Stomach (tissue), 9 donors: ENCODE data around the gene RHOT2. TPM values are rescaled to one million over a fixed set of nuclear protein-coding genes. Genes with fewer than 3 reads are reported as not detected.

ENCODE experiments used
- DNase-seq, 2 donors: peaks; one replicate each; pipeline versions ENCODE4 v3.0.0 to v3.0.0-alpha.2; 2013 to 2019
- H3K27ac ChIP-seq, 5 donors: fragments of 200-600 bp in 4 of 5; sonication (generic) in 4 of 5; one replicate each; pipeline ENCODE4 v1.5.1; 2013 to 2019; ENCODE audit warnings: mild to moderate bottlenecking in 1 of 5, moderate library complexity in 1 of 5
- H3K27me3 ChIP-seq, 3 donors: fragments of 200-600 bp; sonication (generic); one replicate each; pipeline ENCODE4 v1.5.1; 2017 to 2019; ENCODE audit warnings: mixed run types in 1 of 3
- H3K36me3 ChIP-seq, 4 donors: fragments of 200-600 bp; sonication (generic); 1 replicate in 3 of 4; 2 replicates in 1 of 4; pipeline ENCODE4 v1.5.1; 2016 to 2019
- H3K4me1 ChIP-seq, 4 donors: fragments of 200-600 bp; sonication (generic); one replicate each; pipeline ENCODE4 v1.5.1; 2016 to 2019
- H3K4me3 ChIP-seq, 4 donors: fragments of 200-600 bp; sonication (generic) in 3 of 4; one replicate each; pipeline ENCODE4 v1.5.1; 2016 to 2019; ENCODE audit warnings: mild to moderate bottlenecking in 1 of 4
- H3K9me3 ChIP-seq, 4 donors: fragments of 200-600 bp; sonication (generic); one replicate each; pipeline ENCODE4 v1.5.1; 2016 to 2019
- CTCF ChIP-seq, 7 experiments: fragments of 450-650 bp in 4 of 7; fragments of 200-600 bp in 3 of 7; sonication (generic) in 3 of 7; IDR thresholded peaks; one replicate each; pipeline ENCODE4 v1.5.1; 2016 to 2019; ENCODE audit warnings: antibody characterized with exemption in 7 of 7, control low read depth in 2 of 7, mild to moderate bottlenecking in 1 of 7
- EP300 ChIP-seq: sonication (generic); formaldehyde crosslinking; IDR thresholded peaks from one replicate; pipeline ENCODE4 v1.6.1; 2017; ENCODE audit warnings: antibody characterized with exemption
- POLR2A ChIP-seq, 4 donors: fragments of 450-650 bp; IDR thresholded peaks; one replicate each; pipeline ENCODE4 v1.6.1; 2016; ENCODE audit warnings: antibody characterized with exemption in 4 of 4, control low read depth in 2 of 4, mild to moderate bottlenecking in 1 of 4, moderate library complexity in 1 of 4
- POLR2AphosphoS5 ChIP-seq, 3 donors: sonication (generic); formaldehyde crosslinking; IDR thresholded peaks; one replicate each; pipeline ENCODE4 v1.6.1; 2016; ENCODE audit warnings: antibody characterized with exemption in 3 of 3
- WGBS, 5 donors: extraction: QIAGEN DNeasy Blood & Tissue Kit in 3 of 5; methylation state at CpG; one replicate each; pipeline versions ENCODE4 v1.1.5 to v1.1.7; 2013 to 2018; 5-methylcytosine and 5-hydroxymethylcytosine counted together
- intact Hi-C: fragments of 100-400 bp; cut with DNase I; formaldehyde crosslinking; loops from one replicate; pipeline ENCODE4 v1.15.1; 2023; ENCODE audit warnings: low total_unique reads
- polyA plus RNA-seq, 3 donors: library from polyadenylated mRNA; stranded (reverse); fragments of 200-250 nt; gene quantifications; one replicate each; pipeline ENCODE4 v1.2.3, GENCODE V29; 2013
- total RNA-seq, 5 donors: library from RNA; depleted of rRNA; stranded (reverse); fragments of >200 nt; gene quantifications; one replicate each; pipeline versions ENCODE4 v1.1.0 to v1.2.3, GENCODE V29; 2014 to 2016
- donor health status: healthy with polysubstance abuse.
- donor health status: Bipolar disorder and iron deficiency.
- donor health status: healthy.

RHOT2 gene
- total and polyA plus RNA-seq, 8 donors = 41.5 to 574 (median 117) TPM

DNA sequence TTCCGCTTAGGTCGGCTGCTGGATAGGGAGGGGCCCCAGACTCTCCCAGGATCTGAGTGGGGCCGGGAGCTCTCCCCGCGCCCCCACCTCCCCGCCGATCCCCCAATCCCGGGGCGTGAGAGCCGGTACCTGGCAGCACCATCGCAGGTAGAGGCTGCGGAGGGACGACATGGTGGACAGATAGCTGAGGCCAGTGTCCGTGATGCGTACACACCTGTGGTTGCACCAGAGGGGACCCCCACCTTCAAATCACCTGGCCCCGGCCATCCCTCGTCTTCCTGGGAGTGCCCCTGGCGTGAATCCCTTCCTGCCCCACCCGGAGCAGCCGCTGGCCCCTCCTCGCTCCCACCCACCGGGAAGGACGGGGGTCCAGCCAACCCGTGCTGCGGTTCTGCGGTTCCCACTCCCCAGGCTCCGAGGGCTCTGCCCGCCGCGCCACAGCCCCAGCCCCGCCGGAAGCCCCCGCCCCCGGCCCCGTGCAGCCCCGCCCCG, 27.0 kb downstream of the RHOT2 start:
- peaks cover 13 to 87% (median 55%) of the 10 kb centered on the region in 3 donors for H3K27me3 ChIP-seq
- H3K36me3 ChIP-seq = no peaks in the 10 kb centered on the region
- DNase-seq = no peak
- WGBS, 5 donors = 0 to 3% (median 2%) methylated on average over 11 to 37 of the region's 37 CpGs
- peak overlapping the region; percentile 22 to 52 (median 32) for H3K4me3 ChIP-seq
- no peak for TF ChIP-seq CTCF (IDR thresholded peaks at IDR 0.05)
- no peak for TF ChIP-seq EP300
- no peak for TF ChIP-seq POLR2A (IDR thresholded peaks at IDR 0.05)
- TF ChIP-seq POLR2AphosphoS5 (IDR thresholded peaks at IDR 0.05) = no peak
- no peaks in the 10 kb centered on the region for H3K9me3 ChIP-seq
- no peak overlapping the region for H3K27ac ChIP-seq
- intact Hi-C loops = no loop called here
- peaks cover 32 to 41% (median 35%) of the 10 kb centered on the region in 4 donors for H3K4me1 ChIP-seq

DNA sequence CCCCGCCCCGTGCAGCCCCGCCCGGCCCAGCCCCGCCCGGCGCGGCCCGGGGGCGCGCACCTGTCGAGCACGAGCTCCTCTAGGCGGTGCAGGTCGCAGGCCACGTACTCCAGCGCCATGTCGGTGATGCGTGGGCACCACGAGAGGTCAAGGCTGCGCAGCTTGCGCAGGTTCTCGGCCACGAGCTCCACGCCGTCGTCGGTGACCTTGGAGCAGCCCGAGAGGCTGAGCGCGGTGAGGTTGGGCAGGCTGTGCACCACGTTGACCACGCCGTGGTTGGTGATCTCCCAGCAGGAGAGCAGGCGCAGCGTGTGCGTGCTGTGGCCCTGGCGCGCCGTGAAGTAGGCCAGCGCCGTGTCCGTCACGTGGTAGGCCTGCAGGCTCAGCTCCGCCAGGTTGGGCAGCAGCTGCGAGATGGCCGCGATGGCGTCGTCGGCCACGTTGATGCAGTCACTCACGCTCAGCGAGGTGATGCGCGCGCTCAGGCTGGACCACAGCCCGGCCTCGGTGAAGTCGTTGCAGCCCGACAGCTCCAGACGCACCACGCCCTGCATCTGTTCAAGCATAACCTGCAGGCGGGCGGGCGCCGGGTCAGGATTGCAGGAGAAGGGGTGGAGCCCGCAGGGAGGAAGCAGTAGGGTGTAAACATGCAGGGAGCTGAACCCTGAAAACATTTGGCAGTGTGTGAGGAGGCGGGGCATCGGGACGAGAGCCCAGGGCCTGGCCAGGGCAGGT, 27.6 kb downstream of the RHOT2 start:
- 1 to 4% (median 2%) methylated on average over 3 to 69 of the region's 71 CpGs for WGBS, 5 donors
- H3K27ac ChIP-seq = peak overlapping the region in 2 of 5 donors; percentile 43 to 71
- no peaks in the 10 kb centered on the region for H3K36me3 ChIP-seq
- peaks cover 19 to 93% (median 61%) of the 10 kb centered on the region in 3 donors for H3K27me3 ChIP-seq
- H3K4me1 ChIP-seq = peaks cover 29 to 37% (median 36%) of the 10 kb centered on the region in 4 donors
- peak; percentile 76 to 82 for DNase-seq
- intact Hi-C loops = no loop called here
- TF ChIP-seq CTCF (IDR thresholded peaks at IDR 0.05) (no peak), POLR2AphosphoS5 (IDR thresholded peaks at IDR 0.05) (no peak)
- no peaks in the 10 kb centered on the region for H3K9me3 ChIP-seq
- peak overlapping the region; percentile 21 to 52 (median 30) for H3K4me3 ChIP-seq

- Histone ChIP-seq H3K4me3 (no peak overlapping the region), H3K9me3 (no peaks in the 10 kb centered on the region), H3K36me3 (no peaks in the 10 kb centered on the region), H3K4me1 (peaks cover 25 to 37% (median 32%) of the 10 kb centered on the region in 4 donors), H3K27me3 (peaks cover 36 to 99% (median 82%) of the 10 kb centered on the region in 3 donors), H3K27ac (no peak overlapping the region)
- TF ChIP-seq POLR2AphosphoS5 (IDR thresholded peaks at IDR 0.05) = no peak
- no peak for TF ChIP-seq CTCF (IDR thresholded peaks at IDR 0.05)
- no peak for TF ChIP-seq POLR2A (IDR thresholded peaks at IDR 0.05)
- TF ChIP-seq EP300 = no peak
- DNase-seq = no peak
- WGBS, 5 donors = 63 to 72% (median 70%) methylated on average over 12 to 19 of the region's 19 CpGs
- intact Hi-C loops = no loop called here
These were observed 31.2 kb downstream of the RHOT2 start for GRCh38 chr16:698911-699671.

DNA sequence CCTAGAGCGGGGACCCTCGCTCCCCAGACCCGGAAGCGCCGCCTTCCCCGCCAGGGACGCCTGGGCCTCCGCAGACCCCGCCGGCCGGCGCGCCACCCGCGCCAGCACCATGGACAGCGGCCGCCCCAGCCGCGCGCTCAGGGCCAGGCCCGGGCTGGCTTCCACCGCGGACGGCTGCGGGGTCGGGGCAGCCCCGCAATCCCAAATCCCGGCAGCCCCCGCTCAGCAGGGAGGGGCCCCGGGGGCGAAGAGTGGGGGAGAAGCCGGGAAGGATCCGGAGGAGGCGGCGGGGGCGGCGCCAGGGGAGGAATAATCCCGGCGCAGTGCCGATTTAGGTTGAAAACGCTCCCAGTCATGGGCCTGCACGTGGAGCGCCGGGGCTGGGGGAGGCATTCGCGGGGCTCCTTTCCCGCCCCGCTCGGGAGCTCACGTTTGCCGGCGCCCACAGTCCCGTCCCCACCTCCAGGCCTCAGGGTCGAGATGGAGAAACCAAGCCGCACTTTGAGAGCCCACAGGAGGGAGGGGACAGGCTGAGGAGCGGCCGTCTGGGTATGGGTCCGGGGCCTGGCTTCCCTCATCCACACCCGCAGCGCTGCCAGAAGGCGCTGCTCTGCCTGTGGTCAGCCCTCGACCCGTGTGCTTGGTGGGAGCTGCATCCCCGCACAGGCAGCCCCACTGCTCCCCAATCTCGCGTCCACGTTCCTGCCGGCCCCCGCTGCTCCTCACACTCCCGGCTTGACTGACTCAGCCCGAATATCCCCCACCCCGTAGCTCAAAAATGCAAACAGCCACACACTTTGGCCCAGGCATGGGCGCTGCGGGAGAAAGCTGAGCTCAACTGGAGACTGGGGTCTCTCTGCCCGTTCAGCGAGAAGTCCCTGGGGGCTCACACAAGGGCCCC, 33.0 kb downstream of the RHOT2 start:
- 6 to 9% (median 6%) methylated on average over 35 to 76 of the region's 76 CpGs for WGBS, 5 donors
- Histone ChIP-seq H3K27ac (no peak overlapping the region), H3K9me3 (no peaks in the 10 kb centered on the region), H3K36me3 (no peaks in the 10 kb centered on the region), H3K4me3 (no peak overlapping the region), H3K27me3 (peaks cover 40 to 99% (median 79%) of the 10 kb centered on the region in 3 donors), H3K4me1 (peaks cover 8 to 30% (median 20%) of the 10 kb centered on the region in 4 donors)
- intact Hi-C loops = no loop called here
- peak in 1 of 2 donors; percentile 81 for DNase-seq
- TF ChIP-seq CTCF (IDR thresholded peaks at IDR 0.05) (no peak), EP300 (no peak), POLR2A (IDR thresholded peaks at IDR 0.05) (no peak), POLR2AphosphoS5 (IDR thresholded peaks at IDR 0.05) (no peak)
